ENCODE measurements around the gene NRCAM. TPM values are rescaled to one million over a fixed set of nuclear protein-coding genes. Genes with fewer than 3 reads are reported as not detected.

Gene NRCAM
- total and polyA plus RNA-seq, 2 donors, result 4.7 to 13.9 TPM

DNA sequence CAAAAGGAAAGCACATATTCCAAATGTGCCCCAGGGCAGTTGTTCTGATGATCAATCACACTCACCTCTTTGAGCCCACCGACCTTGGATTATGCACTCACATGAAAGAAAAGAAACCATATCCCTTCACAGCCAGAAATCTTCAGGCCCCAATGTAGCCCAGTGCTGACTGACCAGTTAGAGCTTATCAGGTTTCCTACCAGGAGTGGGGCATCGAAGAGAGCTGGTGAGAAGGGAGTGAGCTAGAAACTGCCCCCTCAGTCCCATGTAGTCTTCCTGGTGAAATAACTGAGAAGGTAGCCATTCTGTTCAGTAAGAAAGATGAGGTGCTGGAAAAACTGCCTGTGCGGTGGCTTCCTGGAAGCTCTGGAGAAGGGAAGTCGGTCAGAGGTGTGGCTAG, 32.2 kb downstream of the NRCAM start:
- H3K4me1 ChIP-seq (ENCODE audit: control insufficient read depth in 2 of 2, insufficient read depth in 2 of 2, low read length in 2 of 2), result no peaks in the 10 kb centered on the region
- H3K9me3 ChIP-seq (ENCODE audit: control insufficient read depth in 2 of 2, insufficient read depth in 1 of 2, low read length in 1 of 2), result no peaks in the 10 kb centered on the region
- no peaks in the 10 kb centered on the region for H3K36me3 ChIP-seq (ENCODE audit: control insufficient read depth in 2 of 2, insufficient read depth in 2 of 2, low read length in 1 of 2)
- H3K27me3 ChIP-seq (ENCODE audit: control insufficient read depth in 2 of 2, insufficient read depth in 1 of 2, low read length in 1 of 2), result peaks cover 0 to 15% of the 10 kb centered on the region in 2 donors
- H3K4me3 ChIP-seq (ENCODE audit: low read length in 2 of 2), result no peak overlapping the region
- WGBS, result 82% methylated on average over 4 of the region's 4 CpGs
- DNase-seq (ENCODE audit: low read depth in 6 of 9, low spot score in 9 of 9), result no peak
- no peak overlapping the region for H3K27ac ChIP-seq (ENCODE audit: low read depth in 1 of 2, low read length in 1 of 2)

DNA sequence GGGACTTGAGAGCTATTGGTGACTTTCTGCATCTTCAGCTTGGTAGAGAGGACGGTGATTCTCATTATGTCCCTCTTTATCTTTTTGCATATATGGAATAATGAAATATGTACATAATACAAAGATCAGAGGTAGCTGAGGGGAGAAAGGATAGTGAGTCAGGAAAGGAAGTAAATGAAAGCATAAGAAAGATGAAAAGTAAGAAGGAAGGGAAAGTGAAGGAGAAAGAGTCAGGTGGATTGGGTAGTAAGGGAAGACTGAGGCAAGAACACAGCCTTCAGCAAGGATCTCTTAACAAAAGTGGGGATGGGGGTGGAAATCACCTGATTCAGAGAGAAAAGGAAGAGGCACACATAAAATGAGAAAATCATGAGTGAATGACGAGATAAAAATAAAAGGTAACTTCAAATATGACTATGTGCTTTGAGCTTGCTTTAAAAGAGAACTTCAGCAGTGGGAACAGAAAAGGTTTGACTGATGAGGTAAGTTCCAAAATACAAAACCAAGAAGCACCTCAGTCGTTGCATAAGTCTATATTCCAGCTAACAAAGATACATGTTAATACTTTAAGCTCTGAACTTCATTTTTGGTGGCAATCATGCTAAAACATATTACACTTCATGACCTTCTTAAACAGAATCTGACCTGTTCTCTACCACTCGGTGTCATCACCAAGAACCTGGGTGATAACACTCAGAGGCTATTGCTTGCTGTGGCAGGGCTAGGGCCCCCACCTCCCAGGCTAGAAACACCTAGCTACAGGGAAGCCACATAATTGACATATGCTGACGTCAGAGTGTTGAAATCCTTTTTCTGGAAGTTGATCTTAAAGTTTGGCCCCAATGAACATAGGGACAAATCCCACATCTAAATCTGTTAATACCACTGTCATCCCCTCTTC, 32.9 kb downstream of the NRCAM start:
- Histone ChIP-seq H3K4me1 (ENCODE audit: control insufficient read depth in 2 of 2, insufficient read depth in 2 of 2, low read length in 2 of 2) (no peaks in the 10 kb centered on the region), H3K36me3 (ENCODE audit: control insufficient read depth in 2 of 2, insufficient read depth in 2 of 2, low read length in 1 of 2) (no peaks in the 10 kb centered on the region), H3K4me3 (ENCODE audit: low read length in 2 of 2) (no peak overlapping the region), H3K27ac (ENCODE audit: low read depth in 1 of 2, low read length in 1 of 2) (no peak overlapping the region), H3K9me3 (ENCODE audit: control insufficient read depth in 2 of 2, insufficient read depth in 1 of 2, low read length in 1 of 2) (no peaks in the 10 kb centered on the region), H3K27me3 (ENCODE audit: control insufficient read depth in 2 of 2, insufficient read depth in 1 of 2, low read length in 1 of 2) (peaks cover 0 to 15% of the 10 kb centered on the region in 2 donors)
- DNase-seq (ENCODE audit: low read depth in 6 of 9, low spot score in 9 of 9), result no peak
- WGBS, result 81% methylated on average over 5 of the region's 5 CpGs

DNA sequence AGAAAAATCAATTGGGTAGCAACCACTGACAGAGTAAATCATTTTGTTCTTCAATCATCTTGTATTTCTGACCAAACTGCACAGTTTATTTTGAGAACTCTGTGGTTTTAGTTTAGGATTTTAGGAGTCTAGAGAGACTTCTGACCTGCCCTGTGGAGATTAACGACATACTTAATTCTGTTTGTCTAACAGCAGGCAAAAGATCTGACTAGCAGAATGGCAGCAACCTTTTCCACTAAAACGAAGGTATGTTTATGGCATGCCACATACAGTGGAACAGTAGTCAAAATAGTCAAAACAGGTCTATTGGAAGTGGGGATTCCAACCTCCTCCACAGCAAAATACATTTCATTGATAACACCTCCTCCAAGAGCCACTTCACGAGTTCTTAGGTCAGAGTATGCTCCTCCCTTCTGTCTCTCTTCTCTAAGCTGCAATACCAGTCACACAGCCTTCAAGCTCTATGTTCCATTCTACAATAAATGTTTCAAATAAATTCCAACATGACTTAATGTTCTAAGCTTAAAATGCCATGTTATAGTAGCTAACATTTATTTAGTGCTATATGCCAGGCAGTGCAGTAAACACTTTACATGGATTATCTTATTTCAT, 34.4 kb downstream of the NRCAM start:
- no peaks in the 10 kb centered on the region for H3K36me3 ChIP-seq (ENCODE audit: control insufficient read depth in 2 of 2, insufficient read depth in 2 of 2, low read length in 1 of 2)
- no peak overlapping the region for H3K27ac ChIP-seq (ENCODE audit: low read depth in 1 of 2, low read length in 1 of 2)
- H3K27me3 ChIP-seq (ENCODE audit: control insufficient read depth in 2 of 2, insufficient read depth in 1 of 2, low read length in 1 of 2), result peaks cover 0 to 15% of the 10 kb centered on the region in 2 donors
- no peaks in the 10 kb centered on the region for H3K9me3 ChIP-seq (ENCODE audit: control insufficient read depth in 2 of 2, insufficient read depth in 1 of 2, low read length in 1 of 2)
- WGBS, result 34% methylated on average over 3 of the region's 3 CpGs
- H3K4me1 ChIP-seq (ENCODE audit: control insufficient read depth in 2 of 2, insufficient read depth in 2 of 2, low read length in 2 of 2), result no peaks in the 10 kb centered on the region
- no peak for DNase-seq (ENCODE audit: low read depth in 6 of 9, low spot score in 9 of 9)
- no peak overlapping the region for H3K4me3 ChIP-seq (ENCODE audit: low read length in 2 of 2)

DNA sequence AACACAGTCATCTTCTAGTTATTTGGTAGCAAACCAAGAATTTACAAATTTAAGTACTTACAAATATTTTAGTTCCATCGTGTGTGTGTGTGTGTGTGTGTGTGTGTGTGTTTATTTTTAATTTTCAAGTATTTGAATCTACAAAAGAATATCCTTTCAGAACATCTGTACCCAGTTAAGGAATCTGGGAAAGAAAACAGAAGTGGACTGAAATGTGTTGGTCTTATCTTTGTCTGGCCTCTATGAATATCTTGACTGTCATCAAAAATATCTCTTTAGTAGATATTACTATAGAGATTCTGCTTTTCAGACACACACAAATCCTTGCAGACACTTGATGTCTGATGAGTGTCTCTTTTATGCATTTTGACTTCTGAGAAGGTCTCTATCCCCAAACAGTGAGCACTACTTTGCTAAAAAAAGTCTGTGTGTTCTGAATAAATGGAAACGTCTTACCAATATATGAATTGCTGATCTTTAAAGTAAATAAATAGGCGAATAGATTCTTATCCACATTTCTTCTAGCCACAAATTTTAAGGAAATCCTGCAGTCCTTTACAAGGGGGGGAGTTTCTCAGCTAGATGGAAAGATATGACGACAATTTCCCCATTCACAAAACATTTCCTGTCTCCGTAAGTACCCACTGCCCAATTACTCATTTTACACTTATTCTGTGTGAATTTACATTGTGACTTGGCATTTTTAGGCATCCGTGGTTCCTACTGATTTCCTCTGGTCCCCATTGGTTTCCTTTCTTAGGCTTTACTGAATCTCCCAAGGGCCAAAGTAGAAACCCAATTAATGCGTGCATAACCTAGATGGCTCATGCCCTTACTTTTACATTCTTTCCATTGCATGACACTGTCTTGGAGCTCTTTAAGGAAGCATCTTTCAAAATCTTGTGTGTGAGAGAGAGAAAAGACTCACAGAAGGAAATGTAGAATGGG, 36.0 kb downstream of the NRCAM start:
- no peak for DNase-seq (ENCODE audit: low read depth in 6 of 9, low spot score in 9 of 9)
- WGBS, result 13% methylated on average over 7 of the region's 7 CpGs
- Histone ChIP-seq H3K4me1 (ENCODE audit: control insufficient read depth in 2 of 2, insufficient read depth in 2 of 2, low read length in 2 of 2) (no peaks in the 10 kb centered on the region), H3K4me3 (ENCODE audit: low read length in 2 of 2) (no peak overlapping the region), H3K9me3 (ENCODE audit: control insufficient read depth in 2 of 2, insufficient read depth in 1 of 2, low read length in 1 of 2) (no peaks in the 10 kb centered on the region), H3K27ac (ENCODE audit: low read depth in 1 of 2, low read length in 1 of 2) (no peak overlapping the region), H3K36me3 (ENCODE audit: control insufficient read depth in 2 of 2, insufficient read depth in 2 of 2, low read length in 1 of 2) (no peaks in the 10 kb centered on the region), H3K27me3 (ENCODE audit: control insufficient read depth in 2 of 2, insufficient read depth in 1 of 2, low read length in 1 of 2) (peaks cover 0 to 15% of the 10 kb centered on the region in 2 donors)

DNA sequence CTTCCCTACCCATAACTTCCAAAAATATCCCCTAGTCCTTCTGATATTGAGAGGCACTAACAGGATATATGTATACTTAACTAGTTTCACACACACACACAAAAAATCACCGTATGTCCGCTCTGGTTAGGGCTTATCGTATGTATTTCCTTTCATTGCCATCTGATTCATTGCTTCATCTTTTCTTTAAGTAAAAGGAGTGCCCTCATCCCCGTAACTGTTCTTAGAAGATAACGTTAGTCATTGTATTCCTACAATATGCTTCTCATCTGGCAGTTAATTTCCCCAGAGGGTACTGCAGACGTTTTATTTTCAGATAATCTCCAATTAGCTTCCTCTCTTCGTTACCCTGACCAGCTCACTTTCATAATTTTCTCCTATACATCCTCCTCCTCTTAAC, 37.3 kb downstream of the NRCAM start:
- H3K27me3 ChIP-seq (ENCODE audit: control insufficient read depth in 2 of 2, insufficient read depth in 1 of 2, low read length in 1 of 2), result peaks cover 0 to 17% of the 10 kb centered on the region in 2 donors
- H3K4me1 ChIP-seq (ENCODE audit: control insufficient read depth in 2 of 2, insufficient read depth in 2 of 2, low read length in 2 of 2), result no peaks in the 10 kb centered on the region
- DNase-seq (ENCODE audit: low read depth in 6 of 9, low spot score in 9 of 9), result no peak
- H3K27ac ChIP-seq (ENCODE audit: low read depth in 1 of 2, low read length in 1 of 2), result no peak overlapping the region
- 24% methylated on average over 7 of the region's 7 CpGs for WGBS
- no peaks in the 10 kb centered on the region for H3K9me3 ChIP-seq (ENCODE audit: control insufficient read depth in 2 of 2, insufficient read depth in 1 of 2, low read length in 1 of 2)
- H3K36me3 ChIP-seq (ENCODE audit: control insufficient read depth in 2 of 2, insufficient read depth in 2 of 2, low read length in 1 of 2), result no peaks in the 10 kb centered on the region
- no peak overlapping the region for H3K4me3 ChIP-seq (ENCODE audit: low read length in 2 of 2)

DNA sequence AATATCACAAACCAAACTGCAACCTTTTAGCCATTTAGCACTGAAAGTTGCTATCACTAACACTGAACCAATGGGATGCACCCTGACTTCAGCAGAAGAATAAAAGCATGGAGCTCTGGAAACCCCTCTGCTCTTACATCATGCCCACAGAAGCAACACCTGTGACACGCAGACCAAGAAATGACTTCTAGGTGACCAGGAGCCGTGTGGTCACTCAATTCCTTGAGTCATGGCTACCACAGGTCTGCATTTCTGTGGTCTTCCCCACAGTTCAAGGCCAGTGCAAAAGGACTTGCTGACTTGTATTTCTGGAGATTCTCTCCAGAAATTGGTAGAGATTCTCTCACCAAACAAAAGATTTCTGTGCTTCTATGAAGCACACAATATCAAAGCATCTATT, 38.3 kb downstream of the NRCAM start:
- no peak for DNase-seq (ENCODE audit: low read depth in 6 of 9, low spot score in 9 of 9)
- Histone ChIP-seq H3K9me3 (ENCODE audit: control insufficient read depth in 2 of 2, insufficient read depth in 1 of 2, low read length in 1 of 2) (no peaks in the 10 kb centered on the region), H3K4me3 (ENCODE audit: low read length in 2 of 2) (no peak overlapping the region), H3K36me3 (ENCODE audit: control insufficient read depth in 2 of 2, insufficient read depth in 2 of 2, low read length in 1 of 2) (no peaks in the 10 kb centered on the region), H3K4me1 (ENCODE audit: control insufficient read depth in 2 of 2, insufficient read depth in 2 of 2, low read length in 2 of 2) (no peaks in the 10 kb centered on the region), H3K27ac (ENCODE audit: low read depth in 1 of 2, low read length in 1 of 2) (no peak overlapping the region), H3K27me3 (ENCODE audit: control insufficient read depth in 2 of 2, insufficient read depth in 1 of 2, low read length in 1 of 2) (peaks cover 0 to 17% of the 10 kb centered on the region in 2 donors)
- 46% methylated on average over 2 of the region's 2 CpGs for WGBS

DNA sequence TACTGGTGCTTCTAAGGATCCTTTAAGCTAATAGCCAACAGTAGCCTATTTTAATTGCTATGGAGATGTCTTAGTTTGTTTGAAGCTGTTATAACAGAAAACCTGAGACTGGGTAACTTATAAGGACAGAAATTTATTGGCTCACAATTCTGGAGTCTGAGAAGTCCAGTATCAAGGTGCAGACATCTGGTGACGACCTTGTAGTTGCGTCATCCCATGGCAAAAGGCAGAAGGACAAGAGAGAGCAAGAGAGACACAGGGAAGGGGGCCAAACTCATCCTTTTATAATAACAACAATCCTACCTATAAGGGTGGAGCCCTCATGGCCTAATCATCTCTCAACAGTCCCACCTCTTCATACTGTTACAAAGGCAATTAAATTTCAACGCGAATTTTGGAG, 39.1 kb downstream of the NRCAM start:
- 93% methylated on average over 4 of the region's 4 CpGs for WGBS
- no peaks in the 10 kb centered on the region for H3K4me1 ChIP-seq (ENCODE audit: control insufficient read depth in 2 of 2, insufficient read depth in 2 of 2, low read length in 2 of 2)

DNA sequence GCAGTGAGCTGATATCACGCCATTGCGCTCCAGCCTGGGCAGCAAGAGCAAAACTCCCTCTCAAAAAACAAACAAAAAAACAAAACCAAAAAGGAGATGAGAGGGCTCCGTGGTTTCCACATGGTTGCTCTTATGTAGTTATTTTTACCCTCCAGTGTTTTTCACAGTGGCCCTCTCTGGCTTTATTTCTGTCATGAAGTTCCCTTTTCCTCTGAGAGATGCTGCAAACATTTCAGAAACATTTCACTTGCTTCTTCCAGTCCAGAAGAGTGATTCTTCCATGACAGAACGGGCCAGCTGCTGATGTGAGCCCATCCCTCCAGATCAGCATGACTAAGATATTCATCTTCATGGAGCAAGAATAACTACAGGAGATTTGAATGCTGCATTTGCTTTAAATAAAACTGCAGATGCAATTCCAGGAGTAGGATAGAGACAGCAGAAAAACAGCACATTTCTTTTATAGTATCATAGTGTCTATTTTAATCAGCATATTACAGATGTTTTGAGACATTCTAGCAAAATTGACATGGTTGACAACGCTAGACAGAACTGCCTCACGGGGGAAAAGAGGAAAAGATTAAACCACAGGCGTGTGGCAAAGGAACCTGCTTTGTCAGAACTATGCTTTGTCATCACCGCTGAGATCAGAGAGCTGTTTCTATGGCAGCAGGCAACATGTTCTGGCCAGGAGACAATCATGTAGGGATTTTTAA, 40.3 kb downstream of the NRCAM start:
- H3K27me3 ChIP-seq (ENCODE audit: control insufficient read depth in 2 of 2, insufficient read depth in 1 of 2, low read length in 1 of 2), result peaks cover 0 to 13% of the 10 kb centered on the region in 2 donors
- H3K27ac ChIP-seq (ENCODE audit: low read depth in 1 of 2, low read length in 1 of 2), result peak overlapping the region in 1 of 2 donors; percentile 40
- no peaks in the 10 kb centered on the region for H3K36me3 ChIP-seq (ENCODE audit: control insufficient read depth in 2 of 2, insufficient read depth in 2 of 2, low read length in 1 of 2)
- WGBS, result 9% methylated on average over 8 of the region's 8 CpGs
- DNase-seq (ENCODE audit: low read depth in 6 of 9, low spot score in 9 of 9), result peak in 4 of 9 donors; percentile 3 to 53 (median 14)
- H3K4me1 ChIP-seq (ENCODE audit: control insufficient read depth in 2 of 2, insufficient read depth in 2 of 2, low read length in 2 of 2), result no peaks in the 10 kb centered on the region
- H3K4me3 ChIP-seq (ENCODE audit: low read length in 2 of 2), result no peak overlapping the region
- H3K9me3 ChIP-seq (ENCODE audit: control insufficient read depth in 2 of 2, insufficient read depth in 1 of 2, low read length in 1 of 2), result no peaks in the 10 kb centered on the region

More for the DNA sequence above, 39.1 kb downstream of the NRCAM start:
- no peaks in the 10 kb centered on the region for H3K36me3 ChIP-seq (ENCODE audit: control insufficient read depth in 2 of 2, insufficient read depth in 2 of 2, low read length in 1 of 2)
- H3K27me3 ChIP-seq (ENCODE audit: control insufficient read depth in 2 of 2, insufficient read depth in 1 of 2, low read length in 1 of 2), result peaks cover 0 to 15% of the 10 kb centered on the region in 2 donors
- no peak overlapping the region for H3K4me3 ChIP-seq (ENCODE audit: low read length in 2 of 2)
- no peak for DNase-seq (ENCODE audit: low read depth in 6 of 9, low spot score in 9 of 9)
- H3K27ac ChIP-seq (ENCODE audit: low read depth in 1 of 2, low read length in 1 of 2), result no peak overlapping the region
- H3K9me3 ChIP-seq (ENCODE audit: control insufficient read depth in 2 of 2, insufficient read depth in 1 of 2, low read length in 1 of 2), result no peaks in the 10 kb centered on the region
